ENCODE measurements around the gene OR14A16.

OR14A16 gene

GRCh38 chr1:247812637-247813036 lies 11.3 kb downstream of the OR14A16 start:
- in situ Hi-C loops (cut with MboI; ENCODE audit: low pct_unique_long_range_greater_than_20kb, low sequenced_read_pairs) = no loop called here
- no peak for DNase-seq

DNA sequence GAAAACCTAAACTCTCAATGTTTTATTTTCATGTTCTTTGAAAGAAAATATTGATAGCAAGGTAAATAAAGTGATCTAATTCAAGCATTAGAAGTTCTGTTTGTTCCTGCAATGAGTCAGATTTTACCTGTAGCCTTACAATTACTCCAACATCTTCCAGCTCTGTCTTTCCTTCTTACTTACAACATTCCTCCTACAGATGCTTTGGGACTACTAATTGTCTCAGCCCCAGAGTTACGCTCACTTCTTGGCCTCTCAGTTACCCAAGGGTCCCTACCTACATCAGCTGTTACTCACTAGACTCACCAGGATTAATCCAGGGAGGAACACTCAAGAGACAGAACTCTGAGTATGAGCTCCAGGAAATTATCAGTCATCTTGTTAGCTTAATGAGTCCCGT lies 26.4 kb downstream of the OR14A16 start:
- in situ Hi-C loops (cut with MboI; ENCODE audit: low pct_unique_long_range_greater_than_20kb, low sequenced_read_pairs) = no loop called here
- no peak for DNase-seq

DNA sequence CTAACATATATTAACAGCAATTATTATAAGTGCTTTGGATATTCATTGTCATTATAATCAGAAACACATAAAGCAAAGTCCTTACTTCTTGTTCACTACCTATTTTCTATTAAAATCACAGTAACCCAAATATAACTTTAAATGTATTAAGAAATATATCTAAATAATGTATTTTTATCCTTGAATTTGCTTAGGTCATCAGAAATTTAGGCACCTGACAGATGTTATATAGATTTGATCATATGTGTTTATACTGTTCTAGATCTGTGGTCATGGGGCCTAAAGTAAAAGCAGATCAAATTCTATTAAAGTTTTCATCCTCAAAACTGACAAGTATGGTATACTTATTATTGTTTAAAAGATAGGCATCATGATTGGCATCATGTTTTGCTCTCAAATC lies 54.3 kb downstream of the OR14A16 start:
- in situ Hi-C loops (cut with MboI; ENCODE audit: low pct_unique_long_range_greater_than_20kb, low sequenced_read_pairs) = no loop called here

More for the DNA sequence above, 54.3 kb downstream of the OR14A16 start:
- no peak for DNase-seq
